ENCODE results near the gene ART5. TPM values are rescaled to one million over a fixed set of nuclear protein-coding genes. Genes with fewer than 3 reads are reported as not detected.

Gene ART5
- total and polyA plus RNA-seq, 9 of the 15 experiments (the other 6 are each of a cell fraction or from before 2014, with no cell fraction given) = 0.08 to 0.59 (median 0.33) TPM

- ChIA-PET CTCF (ENCODE audit: low intra/inter-chr PET ratio) (no interaction called here), POLR2A (no interaction called here)
- Histone ChIP-seq H2AFZ (ENCODE audit: low read depth, low read length) (no peak overlapping the region), H3K79me2 (ENCODE audit: control insufficient read depth, insufficient read depth, low read length) (no peaks in the 10 kb centered on the region), H3K4me1 (replicated peaks in 1 of 2; ENCODE audit: control insufficient read depth in 2 of 2, insufficient read depth in 2 of 2, low read length in 2 of 2) (peaks cover 0 to 16% of the 10 kb centered on the region in 2 experiments; a peak in 2 of 5 replicates), H3K9me3 (replicated peaks; ENCODE audit: control insufficient read depth, insufficient read depth, low read depth, low read length) (no peaks in the 10 kb centered on the region), H4K20me1 (replicated peaks; ENCODE audit: control insufficient read depth, insufficient read depth, low read length) (peaks cover 5% of the 10 kb centered on the region; the same call in 1 of the 2 replicates), H3K4me3 (no peak overlapping the region), H3K4me2 (ENCODE audit: insufficient read depth, low read length) (no peak overlapping the region), H3K9me1 (ENCODE audit: control insufficient read depth, insufficient read depth, low read length) (no peaks in the 10 kb centered on the region), H3K27ac (ENCODE audit: extremely low read depth, low read depth, low read length) (no peak overlapping the region), H3K36me3 (ENCODE audit: control insufficient read depth, insufficient read depth, low read length) (peaks cover 19% of the 10 kb centered on the region; the same call in 1 of the 3 replicates), H3K27me3 (ENCODE audit: control insufficient read depth in 2 of 2, insufficient read depth in 2 of 2, low read length in 2 of 2) (peaks cover 2 to 5% of the 10 kb centered on the region in 2 experiments; a peak in 3 of 5 replicates), H3K9ac (ENCODE audit: insufficient read depth in 1 of 2, low read depth in 2 of 2, low read length in 2 of 2) (peak overlapping the region in 1 of 2 experiments; percentile 24; a peak in 2 of 4 replicates)
- BruUV-seq (replicated peaks) = no TSS peak
- intact Hi-C loops (cut with micrococcal nuclease) (no loop called here), in situ Hi-C loops (cut with MboI) (no loop called here)
- WGBS (ENCODE audit: insufficient coverage, low coverage, missing lambda C conversion rate) = 80% methylated on average over 5 of the region's 6 CpGs
- no peak for DNase-seq (ENCODE audit: extremely low read depth in 1 of 4, low spot score in 3 of 4)
- FAIRE-seq = no peak
- ATAC-seq = peak; percentile 33; the same call in 2 of the 3 replicates
- no peak for TF ChIP-seq FOXJ2 (tag; IDR thresholded peaks at IDR 0.05)
- TF ChIP-seq HNRNPK (IDR thresholded peaks at IDR 0.05; ENCODE audit: low read depth, low read length, poor library complexity, severe bottlenecking) = no peak
- no peak for TF ChIP-seq NBN (IDR thresholded peaks at IDR 0.05; ENCODE audit: low read depth)
- TF ChIP-seq ZNF263 (CRISPR knock-in tag; IDR thresholded peaks at IDR 0.05; ENCODE audit: borderline replicate concordance) = peak; percentile 57; the same call in 1 of the 2 replicates
- no peak for TF ChIP-seq PHF8 (IDR thresholded peaks at IDR 0.05; ENCODE audit: borderline replicate concordance, low read length)
- no peak for TF ChIP-seq EP400 (IDR thresholded peaks at IDR 0.05)
- no peak for TF ChIP-seq ETV1 (tag; conservative IDR thresholded peaks at IDR 0.05; ENCODE audit: low read depth)
- TF ChIP-seq ILF3 (IDR thresholded peaks at IDR 0.05; ENCODE audit: borderline replicate concordance) = no peak
- TF ChIP-seq ZNF764 (CRISPR knock-in tag; IDR thresholded peaks at IDR 0.05; ENCODE audit: low read depth) = no peak
- peak in 1 of 3 experiments; percentile 51; a peak in 2 of 6 replicates for TF ChIP-seq CTCF (IDR thresholded peaks at IDR 0.05 in 2 of 3, conservative IDR thresholded peaks at IDR 0.05 in 1 of 3; ENCODE audit: insufficient read depth in 2 of 3, low read depth in 1 of 3, low read length in 3 of 3)
- TF ChIP-seq SMAD4 (CRISPR knock-in tag; conservative IDR thresholded peaks at IDR 0.05) = no peak
- TF ChIP-seq SIRT6 (IDR thresholded peaks at IDR 0.05; ENCODE audit: low read depth, low read length) = no peak
- TF ChIP-seq SPI1 (IDR thresholded peaks at IDR 0.05; ENCODE audit: borderline replicate concordance, low read depth, low read length) = peak; percentile 97
- no peak for TF ChIP-seq GMEB1 (CRISPR knock-in tag; IDR thresholded peaks at IDR 0.05)
- TF ChIP-seq ZNF384 (IDR thresholded peaks at IDR 0.05; ENCODE audit: low read depth, low read length) = no peak
- peak; percentile 41; the same call in 1 of the 2 replicates for TF ChIP-seq NFIC (IDR thresholded peaks at IDR 0.05)
- no peak for TF ChIP-seq PHF21A (IDR thresholded peaks at IDR 0.05; ENCODE audit: borderline replicate concordance, low read depth)
These were observed 23.7 kb upstream of the ART5 start for GRCh38 chr11:3665336-3666022.
